ENCODE results near the gene PLAAT5.

GRCh38 chr11:63520606-63521170 lies 29.7 kb upstream of the PLAAT5 start:
- TF ChIP-seq, protein P1, sequence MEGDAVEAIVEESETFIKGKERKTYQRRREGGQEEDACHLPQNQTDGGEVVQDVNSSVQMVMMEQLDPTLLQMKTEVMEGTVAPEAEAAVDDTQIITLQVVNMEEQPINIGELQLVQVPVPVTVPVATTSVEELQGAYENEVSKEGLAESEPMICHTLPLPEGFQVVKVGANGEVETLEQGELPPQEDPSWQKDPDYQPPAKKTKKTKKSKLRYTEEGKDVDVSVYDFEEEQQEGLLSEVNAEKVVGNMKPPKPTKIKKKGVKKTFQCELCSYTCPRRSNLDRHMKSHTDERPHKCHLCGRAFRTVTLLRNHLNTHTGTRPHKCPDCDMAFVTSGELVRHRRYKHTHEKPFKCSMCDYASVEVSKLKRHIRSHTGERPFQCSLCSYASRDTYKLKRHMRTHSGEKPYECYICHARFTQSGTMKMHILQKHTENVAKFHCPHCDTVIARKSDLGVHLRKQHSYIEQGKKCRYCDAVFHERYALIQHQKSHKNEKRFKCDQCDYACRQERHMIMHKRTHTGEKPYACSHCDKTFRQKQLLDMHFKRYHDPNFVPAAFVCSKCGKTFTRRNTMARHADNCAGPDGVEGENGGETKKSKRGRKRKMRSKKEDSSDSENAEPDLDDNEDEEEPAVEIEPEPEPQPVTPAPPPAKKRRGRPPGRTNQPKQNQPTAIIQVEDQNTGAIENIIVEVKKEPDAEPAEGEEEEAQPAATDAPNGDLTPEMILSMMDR (IDR thresholded peaks at IDR 0.05): no peak
- no peak for TF ChIP-seq ZFX (IDR thresholded peaks at IDR 0.05; ENCODE audit: borderline replicate concordance)

Measured in 22Rv1 (cell line).